HEK293 (cell line): ENCODE measurements around the gene IGSF9.

Experiments used
- CTCF ChIA-PET: fragments of 350-600 bp; formaldehyde crosslinking; extraction: SDS; loops from one replicate; lab custom pipeline; 2021; ENCODE audit warnings: antibody characterized with exemption; lab: Yijun Ruan, JAX
- POLR2A ChIA-PET: fragments of 300-600 bp; formaldehyde crosslinking; extraction: SDS; loops from one replicate; lab custom pipeline; 2020; ENCODE audit warnings: antibody characterized with exemption, inconsistent platforms; lab: Yijun Ruan, JAX
- H3K27ac ChIP-seq: fragments of 200-500 bp; sonication (Bioruptor generic); 2 replicates; pipeline ENCODE4 v1.5.1; 2014; ENCODE audit warnings: low read depth, low read length, control low read depth, inconsistent platforms; ENCODE audit errors: extremely low read depth
- H3K36me3 ChIP-seq, 2 experiments: fragments of 200-500 bp in 1 of 2; sonication (Bioruptor generic) in 1 of 2; 1 replicate in 1 of 2; 2 replicates in 1 of 2; pipeline ENCODE4 v1.5.1; 2014 to 2017; ENCODE audit warnings: inconsistent platforms in 2 of 2, low read length in 2 of 2; ENCODE audit not compliant: control insufficient read depth in 2 of 2, insufficient read depth in 1 of 2
- H3K4me1 ChIP-seq: fragments of 200-500 bp; sonication (Bioruptor generic); 2 replicates; pipeline ENCODE4 v1.5.1; 2014; ENCODE audit warnings: mild to moderate bottlenecking, low read length, inconsistent platforms; ENCODE audit not compliant: control insufficient read depth, insufficient read depth
- H3K4me3 ChIP-seq: 2 replicates; pipeline ENCODE4 v1.5.1; 2011; ENCODE audit warnings: low read depth, mild to moderate bottlenecking, control low read depth, low read length, moderate library complexity
- H3K9me3 ChIP-seq: fragments of 200-500 bp; sonication (Bioruptor generic); 2 replicates; pipeline ENCODE4 v1.5.1; 2014; ENCODE audit warnings: low read depth, low read length, inconsistent platforms; ENCODE audit not compliant: control insufficient read depth, insufficient read depth
- FEZF1 ChIP-seq: fragments of 450-650 bp; formaldehyde crosslinking; IDR thresholded peaks from 2 replicates; pipeline ENCODE4 v1.5.1; 2016; ENCODE audit warnings: missing biosample characterization, missing genetic modification characterization
- HOXD13 ChIP-seq: sonication (generic); formaldehyde crosslinking; IDR thresholded peaks from 2 replicates; pipeline ENCODE4 v1.8.0; 2022; ENCODE audit warnings: missing genetic modification reagents, borderline replicate concordance
- MZF1 ChIP-seq: fragments of 450-650 bp; formaldehyde crosslinking; IDR thresholded peaks from 2 replicates; pipeline ENCODE4 v1.5.1; 2017; ENCODE audit warnings: missing biosample characterization, missing genetic modification characterization, borderline replicate concordance
- TRIM28 ChIP-seq: IDR thresholded peaks from 2 replicates; pipeline ENCODE4 v1.6.1; 2011; ENCODE audit warnings: low read length, control low read depth, borderline replicate concordance
- ZBTB1 ChIP-seq: fragments of 450-650 bp; formaldehyde crosslinking; IDR thresholded peaks from 2 replicates; pipeline ENCODE4 v1.5.1; 2016; ENCODE audit warnings: missing biosample characterization, missing genetic modification characterization
- ZBTB7A ChIP-seq: fragments of 450-650 bp; formaldehyde crosslinking; IDR thresholded peaks from 2 replicates; pipeline ENCODE4 v1.5.1; 2016; ENCODE audit warnings: low read depth, missing biosample characterization, missing genetic modification characterization
- ZNF112 ChIP-seq: fragments of 450-650 bp; formaldehyde crosslinking; IDR thresholded peaks from 2 replicates; pipeline ENCODE4 v1.5.0; 2017; ENCODE audit warnings: missing biosample characterization, missing genetic modification characterization
- ZNF19 ChIP-seq: fragments of 450-650 bp; formaldehyde crosslinking; IDR thresholded peaks from 2 replicates; pipeline ENCODE4; 2016; ENCODE audit warnings: missing biosample characterization, missing genetic modification characterization, low read depth
- ZNF23 ChIP-seq: fragments of 450-650 bp; formaldehyde crosslinking; IDR thresholded peaks from 2 replicates; pipeline ENCODE4 v1.5.1; 2016; ENCODE audit warnings: missing biosample characterization, missing genetic modification characterization, borderline replicate concordance
- ZNF274 ChIP-seq, 2 experiments: fragments of 200-500 bp in 1 of 2; fragments of 450-650 bp in 1 of 2; sonication (Bioruptor generic) in 1 of 2; formaldehyde crosslinking in 1 of 2; IDR thresholded peaks; 2 replicates each; pipeline versions ENCODE4 v1.5.1 to v1.6.1; 2014 to 2016; ENCODE audit warnings: borderline replicate concordance in 1 of 2, inconsistent platforms in 1 of 2, low read length in 1 of 2, missing biosample characterization in 1 of 2, missing genetic modification characterization in 1 of 2
- ZNF341 ChIP-seq: fragments of 450-650 bp; formaldehyde crosslinking; IDR thresholded peaks from 2 replicates; pipeline ENCODE4; 2016; ENCODE audit warnings: low read depth, missing biosample characterization, missing genetic modification characterization
- ZNF404 ChIP-seq: fragments of 450-650 bp; formaldehyde crosslinking; IDR thresholded peaks from 2 replicates; pipeline ENCODE4 v1.5.1; 2017; ENCODE audit warnings: missing biosample characterization, missing genetic modification characterization
- ZNF514 ChIP-seq: fragments of 450-650 bp; formaldehyde crosslinking; IDR thresholded peaks from 2 replicates; pipeline ENCODE4 v1.5.1; 2016; ENCODE audit warnings: missing biosample characterization, missing genetic modification characterization
- ZNF521 ChIP-seq: fragments of 450-650 bp; formaldehyde crosslinking; IDR thresholded peaks from 2 replicates; pipeline ENCODE4 v1.5.1; 2017; ENCODE audit warnings: missing biosample characterization, mild to moderate bottlenecking, missing genetic modification characterization
- ZNF571 ChIP-seq: fragments of 450-650 bp; formaldehyde crosslinking; IDR thresholded peaks from 2 replicates; pipeline ENCODE4 v1.5.0; 2017; ENCODE audit warnings: missing biosample characterization, missing genetic modification characterization
- ZNF596 ChIP-seq: fragments of 450-650 bp; IDR thresholded peaks from 2 replicates; pipeline ENCODE4 v1.5.0; 2018; ENCODE audit warnings: missing biosample characterization, mild to moderate bottlenecking, missing genetic modification characterization, moderate library complexity
- ZNF621 ChIP-seq: fragments of 450-650 bp; formaldehyde crosslinking; IDR thresholded peaks from 2 replicates; pipeline ENCODE4 v1.5.1; 2017; ENCODE audit warnings: missing biosample characterization, missing genetic modification characterization
- ZNF639 ChIP-seq: fragments of 450-650 bp; formaldehyde crosslinking; IDR thresholded peaks from 2 replicates; pipeline ENCODE4 v1.5.1; 2016; ENCODE audit warnings: missing biosample characterization, missing genetic modification characterization
- ZNF768 ChIP-seq: fragments of 450-650 bp; formaldehyde crosslinking; IDR thresholded peaks from 2 replicates; pipeline ENCODE4 v1.5.1; 2018; ENCODE audit warnings: missing biosample characterization, mild to moderate bottlenecking, missing genetic modification characterization
- ZNF785 ChIP-seq: fragments of 450-650 bp; formaldehyde crosslinking; IDR thresholded peaks from 2 replicates; pipeline ENCODE4 v1.5.1; 2016; ENCODE audit warnings: missing biosample characterization, missing genetic modification characterization
- ZNF830 ChIP-seq: fragments of 450-650 bp; IDR thresholded peaks from 2 replicates; pipeline ENCODE4 v1.5.0; 2018; ENCODE audit warnings: missing biosample characterization, missing genetic modification characterization, low read depth, mild to moderate bottlenecking, moderate library complexity
- ZSCAN23 ChIP-seq: fragments of 450-650 bp; formaldehyde crosslinking; IDR thresholded peaks from 2 replicates; pipeline ENCODE4 v1.5.1; 2016; ENCODE audit warnings: missing biosample characterization, missing genetic modification characterization
- TF ChIP-seq, protein P1 (sequence below): fragments of 450-650 bp; formaldehyde crosslinking; IDR thresholded peaks from 2 replicates; pipeline ENCODE4 v1.5.1; 2016; ENCODE audit warnings: missing biosample characterization, missing genetic modification characterization, low read depth
- TF ChIP-seq, protein P2 (sequence below): fragments of 450-650 bp; formaldehyde crosslinking; IDR thresholded peaks from 2 replicates; pipeline ENCODE4 v1.5.1; 2016; ENCODE audit warnings: missing biosample characterization, missing genetic modification characterization, low read depth

IGSF9 gene

DNA sequence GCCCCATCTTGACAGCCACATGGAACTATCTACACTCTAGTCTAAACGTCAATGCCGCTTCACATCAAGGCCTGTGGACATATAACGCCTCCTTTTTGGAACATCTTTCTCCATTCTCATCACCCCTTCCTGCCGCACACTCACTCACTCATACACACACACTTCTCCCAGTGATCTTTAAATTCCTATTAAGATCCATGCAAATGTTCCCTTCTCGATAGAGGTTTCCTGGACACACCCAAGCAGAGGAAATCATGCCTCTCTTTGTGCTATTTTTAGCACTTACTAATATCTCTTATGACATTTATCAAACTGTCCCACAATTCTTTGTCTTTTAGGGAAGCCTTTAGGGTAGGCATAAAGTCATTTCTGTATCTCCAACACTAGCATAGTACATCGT lies 36.9 kb upstream of the IGSF9 start (continued):
- TF ChIP-seq FEZF1 (tag by site-specific recombination) = no peak
- TF ChIP-seq ZNF571 (tag by site-specific recombination) = no peak

DNA sequence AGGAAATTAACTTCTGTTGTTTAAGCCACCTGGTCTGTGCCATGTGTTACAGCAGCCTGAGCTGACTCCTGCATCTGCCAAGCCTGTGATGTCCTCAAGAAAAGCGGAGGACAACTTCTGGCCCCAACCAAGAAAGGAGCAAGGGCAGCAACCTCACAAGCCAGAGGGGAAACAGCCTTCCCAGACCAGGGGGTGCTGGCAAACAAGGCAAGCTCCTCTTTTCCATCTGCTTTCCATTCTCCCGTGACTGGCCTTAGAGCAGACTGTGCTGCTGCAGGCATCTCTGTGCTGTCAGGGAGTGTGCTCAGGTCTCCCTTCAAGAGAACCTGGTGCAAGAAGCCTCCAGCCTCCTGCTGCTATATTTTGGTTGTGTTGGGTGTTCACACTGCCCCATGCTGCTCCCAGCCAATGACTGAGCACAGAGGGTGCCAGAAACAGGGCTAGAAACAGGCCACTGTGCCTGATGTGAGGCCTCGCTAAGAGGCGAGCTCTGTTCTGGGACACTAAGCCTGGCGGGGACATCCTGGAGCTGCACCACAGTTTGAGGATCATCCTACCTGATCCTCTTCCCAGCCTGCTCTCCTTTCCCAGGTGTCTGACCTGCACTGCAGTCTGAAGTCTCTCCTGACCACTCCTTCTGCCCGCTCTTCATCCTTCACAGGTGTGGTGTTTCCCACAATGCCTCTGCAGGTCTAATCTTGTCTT lies 36.1 kb upstream of the IGSF9 start:
- TF ChIP-seq ZNF768 (tag by site-specific recombination) = no peak
- TF ChIP-seq ZNF621 (tag by site-specific recombination) = no peak
- no peak for TF ChIP-seq ZNF274 (IDR thresholded peaks at IDR 0.05; ENCODE audit: low read length)
- no peak for TF ChIP-seq ZNF274 (tag by site-specific recombination; IDR thresholded peaks at IDR 0.05; ENCODE audit: borderline replicate concordance)
- TF ChIP-seq ZNF639 (tag by site-specific recombination) = no peak
- TF ChIP-seq ZNF596 (tag by site-specific recombination) = no peak
- TF ChIP-seq ZSCAN23 (tag by site-specific recombination) = no peak
- no peak for TF ChIP-seq ZNF341
- no peak for TF ChIP-seq ZNF521 (tag by site-specific recombination)
- no peak for TF ChIP-seq ZNF112 (tag by site-specific recombination)
- no peak for TF ChIP-seq ZNF23 (tag by site-specific recombination)
- TF ChIP-seq MZF1 (tag by site-specific recombination) = no peak
- no peak for TF ChIP-seq ZNF19 (tag by site-specific recombination)
- ChIA-PET POLR2A (no interaction called here), CTCF (interaction anchor here (0.8 kb wide), 1 partner anchor 12 kb away, joined by 4 read pairs; no protein-coding TSS in a partner anchor)
- H3K27ac ChIP-seq = no peak overlapping the region
- H3K4me1 ChIP-seq = no peaks in the 10 kb centered on the region
- no peak overlapping the region for H3K4me3 ChIP-seq
- H3K9me3 ChIP-seq = no peaks in the 10 kb centered on the region
- H3K36me3 ChIP-seq = no peaks in the 10 kb centered on the region

GRCh38 chr1:159980786-159981185 lies 35.4 kb upstream of the IGSF9 start:
- H3K9me3 ChIP-seq = no peaks in the 10 kb centered on the region
- H3K4me3 ChIP-seq = no peak overlapping the region
- no peak for TF ChIP-seq ZNF830
- no peak for TF ChIP-seq ZBTB7A (tag by site-specific recombination)
- no peak for TF ChIP-seq TRIM28
- TF ChIP-seq ZNF404 (tag by site-specific recombination) = no peak
- no peak for TF ChIP-seq ZNF785 (tag by site-specific recombination)
- no peak for TF ChIP-seq ZNF112 (tag by site-specific recombination)
- no peak for TF ChIP-seq ZNF514
- TF ChIP-seq HOXD13 (CRISPR knock-in tag) = no peak
- TF ChIP-seq, protein P1, sequence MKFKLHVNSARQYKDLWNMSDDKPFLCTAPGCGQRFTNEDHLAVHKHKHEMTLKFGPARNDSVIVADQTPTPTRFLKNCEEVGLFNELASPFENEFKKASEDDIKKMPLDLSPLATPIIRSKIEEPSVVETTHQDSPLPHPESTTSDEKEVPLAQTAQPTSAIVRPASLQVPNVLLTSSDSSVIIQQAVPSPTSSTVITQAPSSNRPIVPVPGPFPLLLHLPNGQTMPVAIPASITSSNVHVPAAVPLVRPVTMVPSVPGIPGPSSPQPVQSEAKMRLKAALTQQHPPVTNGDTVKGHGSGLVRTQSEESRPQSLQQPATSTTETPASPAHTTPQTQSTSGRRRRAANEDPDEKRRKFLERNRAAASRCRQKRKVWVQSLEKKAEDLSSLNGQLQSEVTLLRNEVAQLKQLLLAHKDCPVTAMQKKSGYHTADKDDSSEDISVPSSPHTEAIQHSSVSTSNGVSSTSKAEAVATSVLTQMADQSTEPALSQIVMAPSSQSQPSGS (tag by site-specific recombination) = no peak
- TF ChIP-seq ZBTB1 (tag by site-specific recombination) = no peak
- TF ChIP-seq, protein P2, sequence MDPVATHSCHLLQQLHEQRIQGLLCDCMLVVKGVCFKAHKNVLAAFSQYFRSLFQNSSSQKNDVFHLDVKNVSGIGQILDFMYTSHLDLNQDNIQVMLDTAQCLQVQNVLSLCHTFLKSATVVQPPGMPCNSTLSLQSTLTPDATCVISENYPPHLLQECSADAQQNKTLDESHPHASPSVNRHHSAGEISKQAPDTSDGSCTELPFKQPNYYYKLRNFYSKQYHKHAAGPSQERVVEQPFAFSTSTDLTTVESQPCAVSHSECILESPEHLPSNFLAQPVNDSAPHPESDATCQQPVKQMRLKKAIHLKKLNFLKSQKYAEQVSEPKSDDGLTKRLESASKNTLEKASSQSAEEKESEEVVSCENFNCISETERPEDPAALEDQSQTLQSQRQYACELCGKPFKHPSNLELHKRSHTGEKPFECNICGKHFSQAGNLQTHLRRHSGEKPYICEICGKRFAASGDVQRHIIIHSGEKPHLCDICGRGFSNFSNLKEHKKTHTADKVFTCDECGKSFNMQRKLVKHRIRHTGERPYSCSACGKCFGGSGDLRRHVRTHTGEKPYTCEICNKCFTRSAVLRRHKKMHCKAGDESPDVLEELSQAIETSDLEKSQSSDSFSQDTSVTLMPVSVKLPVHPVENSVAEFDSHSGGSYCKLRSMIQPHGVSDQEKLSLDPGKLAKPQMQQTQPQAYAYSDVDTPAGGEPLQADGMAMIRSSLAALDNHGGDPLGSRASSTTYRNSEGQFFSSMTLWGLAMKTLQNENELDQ = no peak
- ChIA-PET POLR2A (no interaction called here), CTCF (interaction anchor here (0.8 kb wide), 1 partner anchor 13 kb away, joined by 4 read pairs; no protein-coding TSS in a partner anchor)
- no peaks in the 10 kb centered on the region for H3K4me1 ChIP-seq
- no peaks in the 10 kb centered on the region for H3K36me3 ChIP-seq
- H3K27ac ChIP-seq = no peak overlapping the region
